SK-N-MC (cell line): ENCODE results near the gene MRO.
A peak's percentile ranks its signal among the peaks of the same experiment; 100 is the strongest.
"Not testable (repeated sequence)": the region's sequence is repeated elsewhere in the genome, so short reads cannot be mapped to it uniquely, and the experiment has no call there.

Experiments
- DNase-seq: peaks from one replicate; pipeline ENCODE4 v3.0.0-alpha.2; 2011; ENCODE audit warnings: low read depth, low spot score
- H3K27ac ChIP-seq: fragments of 200-600 bp; sonication (generic); 2 replicates; pipeline ENCODE4 v1.5.1; 2016; ENCODE audit warnings: mixed run types
- H3K36me3 ChIP-seq: fragments of 200-600 bp; sonication (generic); 2 replicates; pipeline ENCODE4 v1.6.1; 2017; ENCODE audit warnings: antibody characterized with exemption, low read length, mixed read lengths; ENCODE audit not compliant: insufficient read depth
- H3K4me3 ChIP-seq: fragments of 200-600 bp; sonication (generic); 2 replicates; pipeline ENCODE4 v1.5.1; 2016
- H3K9ac ChIP-seq: fragments of 200-600 bp; sonication (generic); 2 replicates; pipeline ENCODE4 v1.8.0; 2017; ENCODE audit warnings: mixed run types, mixed read lengths; ENCODE audit not compliant: insufficient read length
- H3K9me3 ChIP-seq: fragments of 200-600 bp; sonication (generic); 2 replicates; pipeline ENCODE4 v1.6.1; 2017; ENCODE audit warnings: low read depth, mild to moderate bottlenecking, antibody characterized with exemption, low read length, moderate library complexity, mixed read lengths
- EZH2 ChIP-seq: fragments of 200-600 bp; sonication (generic); IDR thresholded peaks from one replicate; pipeline ENCODE4 v1.6.1; 2017; ENCODE audit warnings: antibody characterized with exemption
- FOXP2 ChIP-seq: optimal IDR thresholded peaks from 2 replicates; pipeline ENCODE3; 2011; ENCODE audit warnings: mild to moderate bottlenecking, moderate library complexity; ENCODE audit not compliant: insufficient read depth; ENCODE audit errors: extremely low read length, control extremely low read depth
- POLR2AphosphoS5 ChIP-seq: IDR thresholded peaks from 2 replicates; pipeline ENCODE4 v1.6.1; 2012; ENCODE audit warnings: mild to moderate bottlenecking, low read depth, low read length, borderline replicate concordance

MRO gene

DNA sequence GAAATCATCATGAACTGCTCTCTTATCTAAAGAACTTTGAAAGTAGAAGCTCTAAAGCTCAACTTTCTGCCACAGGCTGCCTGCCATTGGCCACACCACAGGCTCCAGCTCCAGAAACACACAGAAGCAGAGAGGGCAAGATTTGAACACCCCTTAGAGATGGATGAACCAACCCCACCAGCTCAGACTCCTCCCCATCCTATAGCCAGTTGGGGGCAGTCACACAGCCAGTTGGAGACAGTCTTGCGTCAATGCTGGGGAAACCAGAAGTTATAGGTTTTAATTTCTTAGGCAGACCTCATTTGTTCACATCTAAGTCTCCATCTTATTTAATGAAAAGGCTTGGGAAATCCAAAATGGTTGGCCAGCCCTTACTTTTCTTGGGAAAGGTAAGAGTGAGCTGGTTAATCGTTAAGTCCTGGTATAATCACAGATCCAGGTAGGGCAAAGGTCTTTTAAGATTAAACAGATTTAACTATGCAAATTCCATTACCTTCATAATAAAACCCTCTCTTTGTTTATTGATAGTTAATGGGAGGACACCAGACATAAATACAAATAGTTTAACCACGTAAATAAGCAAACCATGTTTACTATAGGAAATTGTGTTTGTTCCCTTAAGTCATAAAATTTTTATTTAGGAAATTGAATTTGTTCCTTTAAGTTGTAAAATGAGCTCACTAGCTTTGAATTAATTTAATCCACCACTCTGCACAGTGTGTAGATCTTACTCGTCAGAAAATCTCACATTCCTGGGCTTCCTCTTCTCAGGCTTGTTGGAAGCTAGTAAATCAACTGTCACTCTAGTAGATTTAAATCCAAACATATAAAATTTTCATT, 28.0 kb downstream of the MRO start:
- TF ChIP-seq POLR2AphosphoS5: no peak
- TF ChIP-seq FOXP2: no peak
- no peak for TF ChIP-seq EZH2
- no peaks in the 10 kb centered on the region for H3K9me3 ChIP-seq
- no peak overlapping the region for H3K4me3 ChIP-seq
- H3K9ac ChIP-seq: no peak overlapping the region
- no peak overlapping the region for H3K27ac ChIP-seq
- H3K36me3 ChIP-seq: no peaks in the 10 kb centered on the region
- DNase-seq: no peak

GRCh38 chr18:50790948-50791347, 28.9 kb downstream of the MRO start:
- TF ChIP-seq EZH2 (no peak), POLR2AphosphoS5 (no peak), FOXP2 (no peak)

GRCh38 chr18:50790241-50790640, 29.6 kb downstream of the MRO start:
- no peak for TF ChIP-seq FOXP2
- no peak for TF ChIP-seq EZH2
- TF ChIP-seq POLR2AphosphoS5: no peak
- H3K9ac ChIP-seq: no peak overlapping the region
- no peak overlapping the region for H3K4me3 ChIP-seq
- H3K36me3 ChIP-seq: no peaks in the 10 kb centered on the region
- no peaks in the 10 kb centered on the region for H3K9me3 ChIP-seq
- no peak overlapping the region for H3K27ac ChIP-seq
- DNase-seq: no peak

More at GRCh38 chr18:50790948-50791347, 28.9 kb downstream of the MRO start:
- Histone ChIP-seq H3K9me3 (no peaks in the 10 kb centered on the region), H3K27ac (no peak overlapping the region), H3K4me3 (no peak overlapping the region), H3K36me3 (no peaks in the 10 kb centered on the region), H3K9ac (no peak overlapping the region)
- DNase-seq: no peak

- H3K9ac ChIP-seq: no peak overlapping the region
- no peaks in the 10 kb centered on the region for H3K36me3 ChIP-seq
- no peak for DNase-seq
- H3K27ac ChIP-seq: no peak overlapping the region
- no peak overlapping the region for H3K4me3 ChIP-seq
- H3K9me3 ChIP-seq: no peaks in the 10 kb centered on the region
- no peak for TF ChIP-seq EZH2
- no peak for TF ChIP-seq POLR2AphosphoS5
- TF ChIP-seq FOXP2: no peak
These were observed 31.5 kb downstream of the MRO start for GRCh38 chr18:50788284-50788683.

GRCh38 chr18:50786864-50787263, 33.0 kb downstream of the MRO start:
- TF ChIP-seq POLR2AphosphoS5: no peak
- TF ChIP-seq EZH2: no peak
- TF ChIP-seq FOXP2: no peak
- Histone ChIP-seq H3K9me3 (no peaks in the 10 kb centered on the region), H3K9ac (no peak overlapping the region), H3K27ac (no peak overlapping the region), H3K4me3 (no peak overlapping the region), H3K36me3 (no peaks in the 10 kb centered on the region)
- no peak for DNase-seq

GRCh38 chr18:50783553-50783952, 36.3 kb downstream of the MRO start:
- Histone ChIP-seq H3K9ac (no peak overlapping the region), H3K36me3 (no peaks in the 10 kb centered on the region), H3K4me3 (no peak overlapping the region), H3K9me3 (no peaks in the 10 kb centered on the region), H3K27ac (no peak overlapping the region)
- TF ChIP-seq EZH2 (no peak), FOXP2 (no peak)
- DNase-seq: no peak

DNA sequence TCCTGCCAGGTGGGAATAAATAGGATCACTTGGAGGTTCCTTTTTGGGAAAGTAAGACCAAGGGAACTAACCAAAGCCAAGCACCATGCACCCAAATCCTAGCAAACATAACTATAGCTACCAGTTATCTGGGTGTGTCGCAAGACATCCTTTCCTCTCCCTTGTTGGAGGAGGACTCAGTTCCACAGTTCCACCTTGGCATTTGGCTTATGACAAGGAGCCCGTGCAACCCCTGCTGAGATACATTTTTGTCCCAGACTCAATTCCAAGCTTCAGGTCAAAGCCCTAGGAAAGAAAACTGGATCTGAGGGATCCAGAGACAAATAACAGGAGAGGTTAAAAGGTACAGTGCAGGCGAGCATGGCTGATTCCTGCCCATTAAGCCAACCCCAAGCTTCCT, 40.8 kb downstream of the MRO start:
- H3K36me3 ChIP-seq: not testable (repeated sequence)

GRCh38 chr18:50776383-50776782, 43.4 kb downstream of the MRO start:
- TF ChIP-seq EZH2 (no peak), FOXP2 (no peak)
- H3K4me3 ChIP-seq: no peak overlapping the region
- peak; percentile 40 for DNase-seq
- no peaks in the 10 kb centered on the region for H3K36me3 ChIP-seq
- no peaks in the 10 kb centered on the region for H3K9me3 ChIP-seq
- H3K9ac ChIP-seq: no peak overlapping the region
- H3K27ac ChIP-seq: no peak overlapping the region

More for the DNA sequence above, 40.8 kb downstream of the MRO start:
- not testable (repeated sequence) for H3K9me3 ChIP-seq, H3K4me3 ChIP-seq, DNase-seq, H3K9ac ChIP-seq, H3K27ac ChIP-seq

GRCh38 chr18:50775726-50776125, 44.1 kb downstream of the MRO start:
- Histone ChIP-seq H3K4me3 (no peak overlapping the region), H3K9ac (no peak overlapping the region), H3K27ac (no peak overlapping the region), H3K36me3 (no peaks in the 10 kb centered on the region), H3K9me3 (no peaks in the 10 kb centered on the region)
- TF ChIP-seq EZH2 (no peak), FOXP2 (no peak), POLR2AphosphoS5 (no peak)
- DNase-seq: no peak
